Prostate gland (tissue), 2 donors: ENCODE results near the gene ITGA11. TPM values are rescaled to one million over a fixed set of nuclear protein-coding genes. Genes with fewer than 3 reads are reported as not detected.

ENCODE experiments used
- DNase-seq: peaks from one replicate; pipeline ENCODE4 v3.0.0-alpha.2; 2019; ENCODE audit warnings: low spot score
- H3K27ac ChIP-seq, 2 donors: fragments of 200-600 bp; sonication (generic); 2 replicates each; pipeline ENCODE4 v1.5.1; 2017 to 2019
- H3K27me3 ChIP-seq: fragments of 200-600 bp; sonication (generic); replicated peaks from 2 replicates; pipeline ENCODE4 v1.5.1; 2019; ENCODE audit not compliant: insufficient read depth
- H3K36me3 ChIP-seq, 2 donors: fragments of 200-600 bp; sonication (generic); 1 replicate in 1 of 2; 2 replicates in 1 of 2; pipeline versions ENCODE4 v1.5.1 to v1.8.1; 2017 to 2019
- H3K4me1 ChIP-seq: fragments of 200-600 bp; sonication (generic); replicated peaks from 2 replicates; pipeline ENCODE4 v1.5.1; 2019
- H3K4me3 ChIP-seq, 2 donors: fragments of 200-600 bp; sonication (generic); 2 replicates each; pipeline ENCODE4 v1.5.1; 2017 to 2019
- H3K9me3 ChIP-seq: fragments of 200-600 bp; sonication (generic); 2 replicates; pipeline ENCODE4 v1.5.1; 2017
- POLR2A ChIP-seq: fragments of 450-650 bp; IDR thresholded peaks from one replicate; pipeline ENCODE4 v1.6.1; 2016; ENCODE audit warnings: antibody characterized with exemption, mild to moderate bottlenecking
- POLR2AphosphoS5 ChIP-seq: sonication (generic); formaldehyde crosslinking; IDR thresholded peaks from one replicate; pipeline ENCODE4 v1.6.1; 2017; ENCODE audit warnings: antibody characterized with exemption
- WGBS: methylation state at CpG from one replicate; pipeline ENCODE4 v1.1.5; 2018; 5-methylcytosine and 5-hydroxymethylcytosine counted together
- intact Hi-C: fragments of 100-400 bp; cut with DNase I; formaldehyde crosslinking; loops from one replicate; pipeline ENCODE4 v1.14.2; 2022
- total RNA-seq, 2 donors: library from RNA; depleted of rRNA; stranded (reverse); fragments of >200 nt; gene quantifications; one replicate each; pipeline ENCODE4 v1.1.0, GENCODE V29; 2016
- TF ChIP-seq, protein P1 (sequence below), 4 experiments: fragments of 200-600 bp in 2 of 4; fragments of 450-650 bp in 2 of 4; sonication (generic) in 2 of 4; IDR thresholded peaks; 1 replicate in 3 of 4; 2 replicates in 1 of 4; pipeline ENCODE4 v1.5.1; 2016 to 2019; ENCODE audit warnings: antibody characterized with exemption in 4 of 4, mild to moderate bottlenecking in 2 of 4, moderate library complexity in 2 of 4

The ITGA11 gene
- total RNA-seq, 2 donors from 2014 or later, result 2.0 to 11.0 TPM

DNA sequence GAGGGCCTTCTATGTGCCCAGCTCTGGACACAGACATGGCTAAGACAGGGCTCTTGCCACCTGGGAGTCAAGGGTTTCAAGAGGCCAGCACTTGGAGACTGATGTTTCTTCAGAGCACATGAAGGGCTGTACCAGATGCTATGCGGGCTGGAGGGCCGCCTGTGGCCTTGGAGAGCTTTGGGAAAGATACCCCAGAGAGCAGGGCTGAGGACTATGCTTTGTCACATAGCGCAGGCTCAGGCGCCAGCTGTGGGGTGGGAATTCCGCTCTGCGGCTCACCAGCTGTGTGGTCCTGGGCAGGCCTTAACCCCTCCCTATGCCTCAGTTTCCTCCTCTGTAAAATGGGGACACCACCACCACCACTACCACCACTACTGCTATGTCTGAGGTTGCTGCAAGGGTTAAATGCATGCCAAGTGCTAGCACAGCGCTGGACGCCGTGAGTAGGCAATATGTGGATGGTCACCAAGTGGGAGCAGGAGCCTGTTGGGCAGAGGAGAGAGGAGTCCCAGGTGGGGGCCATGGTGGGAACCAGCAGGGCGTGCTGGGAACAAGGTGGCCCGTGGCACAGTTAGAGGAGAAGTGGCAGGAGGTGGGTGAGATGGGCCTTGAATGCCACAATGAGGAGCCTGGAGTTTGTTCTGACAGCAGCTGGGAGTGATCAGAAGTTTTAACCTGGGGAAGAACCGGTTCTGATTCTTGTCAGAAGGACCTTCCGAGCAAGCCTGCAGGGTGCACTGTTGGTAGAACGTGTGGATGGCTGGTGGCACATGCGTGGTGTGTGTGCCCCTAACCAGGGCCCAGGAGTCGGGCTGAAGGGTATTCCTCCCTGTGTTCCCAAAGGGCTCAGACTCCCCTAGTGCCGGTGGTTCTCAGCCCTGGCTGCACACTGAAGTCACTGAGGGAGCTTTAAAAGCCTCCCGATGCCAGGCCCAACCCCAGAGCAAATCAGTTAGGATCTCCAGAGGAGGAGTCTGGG is 112.7 kb downstream of the ITGA11 start:
- Histone ChIP-seq H3K27ac (no peak overlapping the region), H3K9me3 (no peaks in the 10 kb centered on the region), H3K36me3 (no peaks in the 10 kb centered on the region), H3K4me1 (no peaks in the 10 kb centered on the region), H3K27me3 (no peaks in the 10 kb centered on the region), H3K4me3 (no peak overlapping the region)
- 87% methylated on average over 17 of the region's 18 CpGs for WGBS
- TF ChIP-seq POLR2AphosphoS5 (no peak), POLR2A (no peak)
- TF ChIP-seq, protein P1, sequence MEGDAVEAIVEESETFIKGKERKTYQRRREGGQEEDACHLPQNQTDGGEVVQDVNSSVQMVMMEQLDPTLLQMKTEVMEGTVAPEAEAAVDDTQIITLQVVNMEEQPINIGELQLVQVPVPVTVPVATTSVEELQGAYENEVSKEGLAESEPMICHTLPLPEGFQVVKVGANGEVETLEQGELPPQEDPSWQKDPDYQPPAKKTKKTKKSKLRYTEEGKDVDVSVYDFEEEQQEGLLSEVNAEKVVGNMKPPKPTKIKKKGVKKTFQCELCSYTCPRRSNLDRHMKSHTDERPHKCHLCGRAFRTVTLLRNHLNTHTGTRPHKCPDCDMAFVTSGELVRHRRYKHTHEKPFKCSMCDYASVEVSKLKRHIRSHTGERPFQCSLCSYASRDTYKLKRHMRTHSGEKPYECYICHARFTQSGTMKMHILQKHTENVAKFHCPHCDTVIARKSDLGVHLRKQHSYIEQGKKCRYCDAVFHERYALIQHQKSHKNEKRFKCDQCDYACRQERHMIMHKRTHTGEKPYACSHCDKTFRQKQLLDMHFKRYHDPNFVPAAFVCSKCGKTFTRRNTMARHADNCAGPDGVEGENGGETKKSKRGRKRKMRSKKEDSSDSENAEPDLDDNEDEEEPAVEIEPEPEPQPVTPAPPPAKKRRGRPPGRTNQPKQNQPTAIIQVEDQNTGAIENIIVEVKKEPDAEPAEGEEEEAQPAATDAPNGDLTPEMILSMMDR (IDR thresholded peaks at IDR 0.05), result no peak
- intact Hi-C loops, result no loop called here
- DNase-seq, result no peak

- intact Hi-C loops, result no loop called here
- Histone ChIP-seq H3K36me3 (no peaks in the 10 kb centered on the region), H3K4me1 (no peaks in the 10 kb centered on the region), H3K27ac (no peak overlapping the region), H3K9me3 (no peaks in the 10 kb centered on the region), H3K27me3 (no peaks in the 10 kb centered on the region), H3K4me3 (no peak overlapping the region)
- DNase-seq, result no peak
- WGBS, result 89% methylated on average over 6 of the region's 6 CpGs
- TF ChIP-seq POLR2A, result no peak
- no peak for TF ChIP-seq POLR2AphosphoS5
- TF ChIP-seq, protein P1 (IDR thresholded peaks at IDR 0.05), result no peak
Measured at GRCh38 chr15:68318008-68318835, 113.7 kb downstream of the ITGA11 start.

GRCh38 chr15:68317281-68318007 is 114.5 kb downstream of the ITGA11 start:
- TF ChIP-seq, protein P1 (IDR thresholded peaks at IDR 0.05), result no peak
- intact Hi-C loops, result no loop called here
- DNase-seq, result no peak

DNA sequence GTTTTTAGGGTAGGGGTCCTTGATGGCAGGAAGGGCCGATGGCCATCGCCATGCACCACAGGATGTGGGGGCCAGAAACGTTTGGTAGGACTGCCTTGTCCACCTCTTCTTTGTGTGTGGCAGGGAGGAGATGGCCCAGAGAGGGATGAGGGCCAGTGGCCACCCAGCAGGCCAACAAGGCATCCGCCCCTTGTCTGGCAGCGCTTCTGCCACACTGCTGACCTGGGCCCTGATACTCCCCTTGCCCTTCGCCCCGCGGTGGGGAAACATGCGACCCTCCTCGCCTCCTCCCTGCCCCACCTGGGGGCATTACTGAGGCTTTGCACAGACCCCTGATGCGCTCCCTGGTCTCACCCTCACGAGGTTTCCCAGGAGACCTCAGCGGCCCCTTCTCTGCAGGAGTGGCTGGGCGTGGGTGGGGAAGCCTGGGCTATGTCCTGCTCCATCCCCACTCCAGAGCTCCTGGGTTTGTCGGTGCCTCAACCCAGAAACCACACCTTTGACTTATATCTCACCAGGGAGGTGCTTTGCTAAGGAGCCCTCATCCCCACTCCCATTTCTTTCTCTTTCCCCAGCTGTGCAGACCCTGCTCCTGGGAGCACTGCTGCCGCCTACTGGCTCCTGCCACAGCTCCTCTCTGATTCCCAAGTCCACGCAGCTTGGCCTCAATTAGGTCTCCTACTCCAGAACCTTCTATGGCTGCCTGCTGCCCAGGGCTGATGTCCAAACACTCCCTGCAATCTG is 115.7 kb downstream of the ITGA11 start:
- intact Hi-C loops, result no loop called here
- 74% methylated on average over 17 of the region's 17 CpGs for WGBS
- no peak for DNase-seq

More at GRCh38 chr15:68317281-68318007, 114.5 kb downstream of the ITGA11 start:
- no peak overlapping the region for H3K27ac ChIP-seq
- H3K36me3 ChIP-seq, result no peaks in the 10 kb centered on the region
- no peak overlapping the region for H3K4me3 ChIP-seq
- 86% methylated on average over 16 of the region's 16 CpGs for WGBS
- no peaks in the 10 kb centered on the region for H3K9me3 ChIP-seq
- H3K4me1 ChIP-seq, result no peaks in the 10 kb centered on the region
- no peaks in the 10 kb centered on the region for H3K27me3 ChIP-seq

More for the DNA sequence above, 115.7 kb downstream of the ITGA11 start:
- Histone ChIP-seq H3K4me1 (no peaks in the 10 kb centered on the region), H3K9me3 (no peaks in the 10 kb centered on the region), H3K36me3 (no peaks in the 10 kb centered on the region), H3K4me3 (no peak overlapping the region), H3K27me3 (no peaks in the 10 kb centered on the region), H3K27ac (no peak overlapping the region)
- TF ChIP-seq, protein P1 (IDR thresholded peaks at IDR 0.05), result no peak
- TF ChIP-seq POLR2AphosphoS5 (no peak), POLR2A (no peak)
